Subcutaneous adipose tissue (tissue), 4 donors: ENCODE data around the gene APH1A. TPM values are rescaled to one million over a fixed set of nuclear protein-coding genes. Genes with fewer than 3 reads are reported as not detected.

Experiments used
- total RNA-seq, 4 donors: library from RNA; depleted of rRNA; stranded (reverse); fragments of >200 nt; gene quantifications; one replicate each; pipeline ENCODE4 v1.1.0, GENCODE V29; 2016
- TF ChIP-seq, protein P1 (sequence below): fragments of 450-650 bp; IDR thresholded peaks from one replicate; pipeline ENCODE4 v1.5.1; 2016; ENCODE audit warnings: low read depth, mild to moderate bottlenecking, control low read depth, antibody characterized with exemption, moderate library complexity

The APH1A gene
- total RNA-seq, 4 donors from 2014 or later, result 58.2 to 94.0 (median 72.4) TPM

DNA sequence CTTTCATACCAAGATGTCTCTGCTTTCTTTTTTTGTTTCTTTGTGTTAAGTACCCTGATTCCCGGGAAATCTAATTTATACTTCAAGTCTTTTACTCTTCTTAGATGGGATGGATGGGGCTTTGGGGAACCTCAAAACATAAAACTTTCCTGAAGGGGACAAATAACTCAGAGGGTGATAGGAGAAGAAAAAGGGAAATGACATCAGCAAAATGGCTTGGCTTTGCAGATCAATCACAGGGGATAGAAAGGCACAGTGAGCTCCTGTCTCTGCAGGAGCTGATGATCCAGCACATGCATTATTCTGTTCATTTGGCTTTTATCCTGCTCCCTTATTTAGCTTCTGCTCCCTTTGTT is 12.6 kb downstream of the APH1A start:
- TF ChIP-seq, protein P1, sequence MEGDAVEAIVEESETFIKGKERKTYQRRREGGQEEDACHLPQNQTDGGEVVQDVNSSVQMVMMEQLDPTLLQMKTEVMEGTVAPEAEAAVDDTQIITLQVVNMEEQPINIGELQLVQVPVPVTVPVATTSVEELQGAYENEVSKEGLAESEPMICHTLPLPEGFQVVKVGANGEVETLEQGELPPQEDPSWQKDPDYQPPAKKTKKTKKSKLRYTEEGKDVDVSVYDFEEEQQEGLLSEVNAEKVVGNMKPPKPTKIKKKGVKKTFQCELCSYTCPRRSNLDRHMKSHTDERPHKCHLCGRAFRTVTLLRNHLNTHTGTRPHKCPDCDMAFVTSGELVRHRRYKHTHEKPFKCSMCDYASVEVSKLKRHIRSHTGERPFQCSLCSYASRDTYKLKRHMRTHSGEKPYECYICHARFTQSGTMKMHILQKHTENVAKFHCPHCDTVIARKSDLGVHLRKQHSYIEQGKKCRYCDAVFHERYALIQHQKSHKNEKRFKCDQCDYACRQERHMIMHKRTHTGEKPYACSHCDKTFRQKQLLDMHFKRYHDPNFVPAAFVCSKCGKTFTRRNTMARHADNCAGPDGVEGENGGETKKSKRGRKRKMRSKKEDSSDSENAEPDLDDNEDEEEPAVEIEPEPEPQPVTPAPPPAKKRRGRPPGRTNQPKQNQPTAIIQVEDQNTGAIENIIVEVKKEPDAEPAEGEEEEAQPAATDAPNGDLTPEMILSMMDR, result no peak

DNA sequence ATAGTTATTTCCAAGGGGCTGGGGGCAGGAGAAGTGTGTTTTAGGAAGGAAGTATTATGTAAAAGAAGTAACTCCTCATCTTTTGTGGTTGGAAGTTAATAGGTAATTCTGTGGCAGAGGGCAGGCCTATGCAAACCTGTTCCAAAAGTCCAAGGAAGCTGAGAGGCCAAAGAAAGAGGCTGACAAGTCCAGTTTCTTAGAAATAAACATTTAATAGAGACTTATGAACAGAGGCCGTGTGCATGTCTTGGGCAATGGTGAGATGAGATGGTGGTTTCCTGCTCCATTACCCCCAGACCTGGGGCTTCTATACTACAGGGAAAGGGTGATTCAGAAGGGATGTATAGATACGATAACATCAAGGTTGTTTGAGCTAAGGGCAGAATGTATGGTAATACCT is 18.9 kb downstream of the APH1A start:
- TF ChIP-seq, protein P1, result no peak

DNA sequence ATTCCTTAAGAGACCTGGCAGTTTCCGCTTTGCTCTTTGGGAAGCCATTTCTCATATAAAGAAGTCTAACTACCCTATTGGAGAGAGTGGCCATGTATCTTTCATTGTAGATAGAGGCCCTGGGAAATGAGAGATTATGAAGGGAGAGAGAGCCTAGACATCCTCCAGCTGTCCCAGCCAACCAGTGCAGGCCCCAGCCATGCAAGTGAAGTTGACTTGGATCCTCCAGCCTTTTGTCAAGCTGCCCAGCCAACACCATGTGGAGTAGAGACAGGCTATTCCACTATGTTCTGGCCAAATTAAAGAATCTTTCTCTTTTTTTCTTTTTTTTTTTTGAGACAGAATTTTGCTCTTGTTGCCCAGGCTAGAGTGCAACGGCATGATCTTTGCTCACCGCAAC is 25.8 kb downstream of the APH1A start:
- TF ChIP-seq, protein P1, result no peak

DNA sequence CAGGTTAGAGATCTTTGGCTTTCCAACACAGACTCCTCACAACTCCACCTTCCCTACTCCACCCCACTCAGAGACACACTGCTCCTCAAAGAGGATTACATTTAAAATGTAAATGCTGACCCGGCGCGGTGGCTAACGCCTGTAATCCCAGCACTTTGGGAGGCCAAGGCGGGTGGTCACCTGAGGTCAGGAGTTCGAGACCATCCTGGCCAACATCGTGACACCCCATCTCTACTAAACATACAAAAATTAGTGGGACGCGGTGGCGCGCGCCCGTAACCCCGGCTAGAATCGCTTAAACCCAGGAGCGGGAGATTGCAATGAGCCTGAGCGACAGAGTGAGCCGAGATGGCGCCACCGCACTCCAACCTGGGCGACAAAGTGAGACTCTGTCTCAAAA is 31.1 kb downstream of the APH1A start:
- TF ChIP-seq, protein P1, result no peak

DNA sequence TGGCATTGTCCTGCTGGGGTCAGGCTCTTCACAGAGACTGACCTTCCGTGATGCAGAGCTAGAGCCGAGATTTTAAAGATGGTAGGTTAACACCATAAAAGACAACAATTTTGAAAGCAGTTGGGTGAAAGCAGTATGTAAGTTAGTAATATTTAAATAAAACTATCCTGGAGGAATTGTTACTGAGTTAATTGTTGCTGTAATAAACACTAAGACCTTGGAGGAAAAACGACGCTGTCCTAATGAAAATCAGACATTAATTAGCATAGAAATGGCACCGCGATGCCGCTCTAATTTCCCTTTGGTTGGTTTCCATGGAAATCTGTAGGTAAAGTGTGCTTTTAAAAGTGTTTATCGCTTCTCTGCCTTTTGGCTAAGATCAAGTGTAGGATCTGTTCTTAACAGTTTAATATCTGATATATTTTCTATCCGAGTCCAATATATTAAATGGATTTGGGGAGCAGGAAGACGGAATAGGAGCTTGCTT is 32.2 kb downstream of the APH1A start:
- TF ChIP-seq, protein P1, result no peak

DNA sequence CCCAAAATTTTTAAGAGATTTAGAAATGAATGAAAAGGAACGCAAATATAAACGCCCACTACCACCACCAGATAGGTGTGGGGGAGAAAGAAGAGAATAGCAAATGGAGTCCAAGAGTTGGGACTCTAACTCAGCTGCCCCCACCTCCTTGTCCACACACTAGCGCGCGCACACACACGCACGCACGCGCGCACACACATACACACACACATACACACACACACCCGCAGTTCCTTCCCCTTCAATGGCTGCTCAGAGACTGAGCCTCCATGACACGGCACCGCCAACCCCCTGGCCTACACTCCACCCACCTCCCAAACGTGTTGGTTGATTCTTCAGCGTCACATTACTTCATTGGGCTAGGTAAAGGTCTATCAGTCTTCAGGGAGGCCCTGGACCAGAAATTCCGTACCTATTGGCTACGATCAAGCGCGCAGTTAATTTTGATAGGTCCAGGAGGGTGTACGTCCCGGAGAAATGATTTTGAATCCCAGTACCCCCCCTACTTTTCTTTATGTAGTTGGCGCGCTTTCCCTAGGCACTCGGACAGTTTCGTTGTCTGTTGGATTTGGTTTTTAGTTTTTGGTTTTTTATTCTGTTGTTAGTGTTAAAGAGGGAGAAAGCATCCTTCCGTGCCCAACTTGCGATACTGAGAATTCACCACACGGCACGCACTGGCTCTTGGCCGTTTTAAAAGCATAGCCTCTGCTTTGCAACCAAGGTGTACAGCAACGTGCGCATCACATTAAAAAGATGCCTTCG is 32.8 kb downstream of the APH1A start, which contains the start of gene ANP32E:
Gene ANP32E (minus strand): TSS at position 261 of the 762 bp plus-strand sequence. CDS start 326 bp downstream, outside the sequence.
- TF ChIP-seq, protein P1, result no peak

DNA sequence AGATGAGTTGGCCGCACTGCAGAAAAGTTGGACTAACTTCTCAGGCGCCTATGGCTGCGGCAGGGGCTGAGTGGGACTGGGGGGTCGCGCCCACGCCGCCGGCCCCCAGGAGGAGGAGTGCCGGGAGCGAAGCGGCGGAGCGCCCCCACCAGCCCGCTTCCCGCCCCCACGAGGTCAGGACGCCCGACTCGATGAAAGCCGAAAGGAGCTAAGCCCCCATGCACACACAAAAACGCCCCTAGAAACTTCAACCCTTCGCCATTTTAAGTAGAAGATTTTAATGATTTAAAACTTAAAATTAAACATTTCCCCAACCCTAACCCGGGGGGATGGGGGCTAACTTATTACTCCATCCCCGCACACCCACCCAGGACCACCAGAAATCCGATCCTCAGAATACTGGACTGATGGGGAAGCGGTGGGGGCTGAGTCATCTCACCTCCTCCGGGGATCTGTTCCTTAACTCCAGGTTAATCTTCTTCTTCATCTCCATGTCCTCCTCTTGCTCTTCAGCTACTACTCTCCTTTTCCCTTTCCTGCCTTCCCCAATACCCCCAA is 33.4 kb downstream of the APH1A start:
- TF ChIP-seq, protein P1, result no peak
